GM19372 (cell line): ENCODE measurements around the gene ALDH1A2.
"Not testable (repeated sequence)": the region's sequence is repeated elsewhere in the genome, so short reads cannot be mapped to it uniquely, and the experiment has no call there.

Source experiments
- ATAC-seq: cut with Tn5 transposase; IDR thresholded peaks from one replicate; pipeline ENCODE4 v1.9.1; 2021; ENCODE audit warnings: mild to moderate bottlenecking, low read depth, moderate library complexity; ENCODE audit not compliant: unreplicated experiment

ALDH1A2 gene

DNA sequence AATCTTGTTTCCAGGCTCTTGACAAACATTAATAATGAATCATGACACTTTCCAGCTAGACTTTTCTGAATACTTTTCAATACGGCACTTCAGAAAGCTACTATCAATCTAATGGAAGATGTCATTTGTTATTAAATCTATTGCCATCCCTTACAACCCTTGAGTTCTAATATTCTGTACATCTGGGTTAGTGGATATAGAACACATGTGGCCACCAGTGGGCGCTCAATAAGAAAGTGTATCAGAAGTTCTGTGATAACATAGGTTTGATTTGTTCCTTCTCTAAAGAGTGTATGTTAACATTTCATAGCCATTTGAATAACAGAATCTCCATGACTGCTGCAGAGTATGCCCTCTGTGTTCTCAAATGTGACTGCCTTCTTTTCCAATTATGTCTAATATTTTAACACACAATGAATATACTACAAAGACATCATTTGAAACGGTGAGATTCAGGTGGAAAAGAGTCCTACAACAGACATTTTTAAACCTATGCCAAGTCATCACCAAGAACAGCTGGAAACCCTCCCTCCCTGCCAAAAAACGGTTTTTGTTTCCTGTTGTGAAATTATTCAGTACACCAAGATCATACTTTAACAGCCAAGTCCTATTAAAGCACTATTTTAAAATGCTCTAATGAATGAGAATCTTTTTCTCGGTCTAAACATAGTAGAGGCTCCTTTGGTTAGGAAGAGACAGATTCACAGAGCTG, 22.2 kb downstream of the ALDH1A2 start:
- ATAC-seq: no peak

DNA sequence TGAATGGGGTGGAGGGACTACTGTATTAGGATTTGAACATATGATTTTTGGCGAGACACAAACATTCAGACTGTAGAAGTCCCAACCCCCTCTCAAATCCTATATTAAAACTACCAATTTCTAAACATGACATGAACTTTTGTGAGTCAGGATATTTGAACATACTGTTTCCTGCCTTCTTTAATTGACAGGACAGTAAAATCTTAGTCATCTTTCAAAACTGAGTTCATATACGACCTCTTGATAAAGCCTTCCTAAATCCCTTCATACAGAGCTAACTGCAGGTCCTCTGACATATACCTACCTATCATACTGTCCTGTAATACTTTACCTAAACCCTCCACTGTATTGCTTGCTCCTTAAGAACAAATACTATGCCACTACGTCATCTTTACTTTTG, 23.5 kb downstream of the ALDH1A2 start:
- no peak for ATAC-seq

DNA sequence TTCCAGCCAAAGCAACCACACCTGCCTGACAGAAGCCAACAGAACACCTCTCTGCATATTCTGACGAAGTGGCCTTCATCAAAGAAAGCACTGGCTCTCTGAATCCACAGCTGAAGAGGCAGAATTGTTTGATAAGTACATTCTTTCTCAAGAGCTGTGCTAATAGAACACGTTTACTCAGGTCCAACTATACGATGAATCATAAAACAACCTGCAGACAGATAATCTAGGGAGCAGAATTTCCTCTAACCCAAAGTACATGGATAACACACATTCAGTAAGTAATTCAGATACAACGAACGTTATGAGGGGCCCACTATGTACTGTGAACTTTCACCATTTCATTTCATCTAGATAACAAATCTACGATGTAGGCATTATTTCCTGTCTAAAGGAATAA, 25.4 kb downstream of the ALDH1A2 start:
- ATAC-seq: no peak

DNA sequence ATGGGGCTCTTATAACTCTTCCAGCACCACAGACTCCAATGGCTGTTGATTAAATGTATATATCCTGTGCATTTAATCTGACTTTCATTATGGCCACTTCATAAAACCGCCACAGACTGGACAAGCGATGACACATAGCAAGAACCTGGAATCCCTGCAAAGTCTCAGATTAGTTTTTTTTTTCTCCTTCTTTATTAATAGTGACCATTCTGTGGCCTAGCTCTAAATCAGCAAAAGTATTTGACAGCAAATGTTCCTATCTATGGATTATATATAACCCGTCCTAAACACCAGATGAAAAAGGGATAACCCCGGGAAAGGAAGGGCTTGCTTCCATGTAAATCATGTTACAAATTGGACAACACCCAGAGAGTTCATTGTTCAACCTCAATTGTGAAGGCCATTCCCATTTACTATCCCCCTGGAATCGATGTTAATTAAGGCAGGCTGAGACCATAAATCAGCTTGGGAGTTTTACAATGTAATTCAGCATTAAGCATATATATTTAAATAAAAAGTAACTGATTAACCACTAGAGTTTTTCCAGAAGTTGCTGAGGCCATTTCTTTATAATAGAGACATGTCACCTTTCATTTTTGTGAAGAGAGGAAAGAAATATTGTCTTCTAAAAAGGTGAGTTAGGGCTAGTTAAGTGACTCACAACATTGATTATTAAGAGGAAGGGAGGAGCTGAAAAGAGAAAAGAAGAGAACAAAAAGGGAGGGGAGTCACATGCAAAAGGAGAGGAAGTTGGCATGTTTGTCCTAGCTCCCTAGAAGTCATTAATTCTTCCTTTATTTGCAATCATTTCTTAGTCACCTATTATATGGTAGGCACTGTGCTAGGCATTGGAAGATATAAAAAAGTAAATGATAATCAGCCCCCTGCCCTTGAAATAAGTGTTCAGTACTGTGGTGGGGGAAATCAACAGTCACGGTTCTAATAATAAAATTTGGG, 26.2 kb downstream of the ALDH1A2 start:
- ATAC-seq: no peak

DNA sequence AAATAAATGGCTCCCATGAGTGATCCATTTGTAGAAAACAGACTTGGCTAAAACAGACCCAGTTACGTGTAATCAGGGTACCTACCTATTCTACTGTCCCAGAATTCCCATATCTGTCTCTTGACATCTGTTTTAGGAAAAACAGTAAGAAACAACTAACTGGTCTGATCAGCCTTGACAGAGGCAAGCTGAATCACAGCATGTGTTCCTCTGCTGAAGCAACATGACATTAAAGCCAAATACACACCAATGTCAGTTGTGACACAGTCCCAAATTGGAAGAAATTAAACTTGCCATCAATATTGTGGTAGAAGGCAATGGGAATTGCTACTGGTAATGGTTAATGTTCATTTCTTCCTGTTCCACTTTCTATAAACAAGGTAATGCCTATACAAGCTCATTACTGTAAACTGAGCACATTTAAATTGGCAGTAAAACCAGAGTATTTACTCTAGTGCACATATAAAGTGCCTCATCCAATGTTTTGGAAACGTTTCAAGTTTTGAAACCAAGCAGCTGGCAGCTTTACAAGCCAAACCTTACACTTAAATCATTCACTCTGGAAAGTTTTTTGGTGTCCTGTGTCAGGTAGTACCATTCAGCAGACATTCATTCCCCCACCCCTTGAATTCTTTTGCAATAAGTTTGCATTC, 27.0 kb downstream of the ALDH1A2 start:
- no peak for ATAC-seq

DNA sequence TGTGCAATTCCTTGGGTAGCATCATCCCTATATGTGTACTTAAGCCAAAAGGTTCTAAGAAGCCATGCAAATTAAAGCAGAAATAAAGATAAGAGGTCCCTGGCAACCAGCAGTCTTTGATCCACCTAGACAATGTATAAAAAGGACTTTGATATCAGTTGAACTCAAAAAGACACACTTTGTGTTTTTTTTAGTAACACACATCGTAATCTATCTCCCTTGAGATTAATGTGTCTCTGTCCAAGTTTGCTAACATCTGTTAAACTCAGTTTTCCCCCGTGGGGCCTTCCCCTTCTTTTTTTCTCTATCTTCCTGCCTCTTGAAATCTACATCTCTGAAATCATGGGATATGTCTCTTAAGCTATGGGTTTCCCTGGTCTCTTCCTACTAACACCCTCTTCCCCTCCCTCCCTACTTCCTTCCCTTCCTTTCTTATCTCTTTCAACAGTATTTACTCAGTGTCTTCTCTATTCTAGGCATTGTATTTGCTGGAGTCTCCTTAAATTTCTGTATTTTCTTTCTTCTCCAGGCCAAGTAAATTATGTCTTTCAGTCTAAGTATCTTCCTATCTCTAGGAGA, 27.7 kb downstream of the ALDH1A2 start:
- ATAC-seq: no peak

DNA sequence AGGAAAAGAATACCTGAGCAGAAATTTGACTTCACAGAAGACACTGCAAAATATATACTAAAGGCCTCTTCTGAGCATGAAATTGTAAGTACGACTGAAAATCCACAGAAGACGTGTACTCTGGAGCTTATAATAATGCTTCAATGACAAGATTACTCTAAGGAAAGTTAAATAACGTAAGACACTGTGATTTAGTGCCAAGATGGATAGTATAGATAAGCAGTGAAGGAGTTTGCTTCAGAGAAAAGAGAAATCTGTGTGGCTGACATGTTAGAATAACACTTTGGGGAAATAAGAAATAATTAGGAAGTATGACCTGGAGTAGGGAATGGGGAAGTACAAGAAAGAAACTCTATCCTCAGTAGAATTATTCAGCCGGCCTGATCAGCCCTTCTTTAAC, 28.9 kb downstream of the ALDH1A2 start:
- ATAC-seq: no peak

DNA sequence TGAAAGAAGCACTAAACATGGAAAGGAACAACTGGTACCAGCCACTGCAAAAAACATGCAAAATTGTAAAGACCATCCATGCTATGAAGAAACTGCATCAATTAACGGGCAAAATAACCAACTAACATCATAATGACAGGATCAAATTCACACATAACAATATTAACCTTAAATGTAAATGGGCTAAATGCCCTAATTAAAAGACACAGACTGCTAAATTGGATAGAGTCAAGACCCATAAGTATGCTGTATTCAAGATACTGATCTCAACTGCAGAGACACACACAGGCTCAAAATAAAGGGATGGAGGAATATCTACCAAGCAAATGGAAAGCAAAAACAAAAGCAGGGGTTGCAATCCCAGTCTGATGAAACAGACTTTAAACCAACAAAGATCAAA, 37.1 kb downstream of the ALDH1A2 start:
- ATAC-seq: not testable (repeated sequence)

DNA sequence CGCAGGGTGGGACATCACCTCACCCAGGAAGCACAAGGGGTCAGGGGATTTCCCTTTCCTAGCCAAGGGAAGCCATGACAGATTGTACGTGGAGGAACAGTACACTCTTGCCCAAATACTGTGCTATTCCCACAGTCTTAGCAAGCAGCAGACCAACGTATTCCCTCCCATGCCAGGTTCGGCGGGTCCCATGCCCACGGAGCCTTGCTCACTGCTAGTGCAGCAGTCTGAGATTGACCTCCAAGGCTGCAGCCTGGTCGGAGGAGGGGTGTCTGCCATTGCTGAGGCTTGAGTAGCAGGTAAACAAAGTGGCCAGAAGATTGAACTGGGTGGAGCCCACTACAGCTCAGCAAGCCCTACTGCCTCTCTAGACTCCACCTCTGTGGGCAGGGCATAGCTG, 39.0 kb downstream of the ALDH1A2 start:
- no peak for ATAC-seq

DNA sequence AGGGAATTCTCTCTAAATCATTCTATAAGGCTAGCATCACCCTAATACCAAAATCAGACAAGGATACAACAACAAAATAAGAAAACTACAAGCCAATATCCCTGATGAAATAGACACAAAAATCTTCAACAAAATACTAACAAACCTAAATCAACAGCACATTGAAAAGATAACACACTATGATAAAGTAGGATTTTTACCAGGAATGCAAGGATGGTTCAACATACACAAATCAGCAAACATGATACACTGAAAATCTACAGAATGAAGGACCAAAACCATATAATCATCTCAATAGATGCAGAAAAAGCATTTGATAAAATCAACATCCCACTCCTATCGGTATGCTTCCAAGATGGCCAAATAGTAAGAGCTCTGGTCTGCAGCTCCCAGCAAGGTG, 39.5 kb downstream of the ALDH1A2 start:
- no peak for ATAC-seq

DNA sequence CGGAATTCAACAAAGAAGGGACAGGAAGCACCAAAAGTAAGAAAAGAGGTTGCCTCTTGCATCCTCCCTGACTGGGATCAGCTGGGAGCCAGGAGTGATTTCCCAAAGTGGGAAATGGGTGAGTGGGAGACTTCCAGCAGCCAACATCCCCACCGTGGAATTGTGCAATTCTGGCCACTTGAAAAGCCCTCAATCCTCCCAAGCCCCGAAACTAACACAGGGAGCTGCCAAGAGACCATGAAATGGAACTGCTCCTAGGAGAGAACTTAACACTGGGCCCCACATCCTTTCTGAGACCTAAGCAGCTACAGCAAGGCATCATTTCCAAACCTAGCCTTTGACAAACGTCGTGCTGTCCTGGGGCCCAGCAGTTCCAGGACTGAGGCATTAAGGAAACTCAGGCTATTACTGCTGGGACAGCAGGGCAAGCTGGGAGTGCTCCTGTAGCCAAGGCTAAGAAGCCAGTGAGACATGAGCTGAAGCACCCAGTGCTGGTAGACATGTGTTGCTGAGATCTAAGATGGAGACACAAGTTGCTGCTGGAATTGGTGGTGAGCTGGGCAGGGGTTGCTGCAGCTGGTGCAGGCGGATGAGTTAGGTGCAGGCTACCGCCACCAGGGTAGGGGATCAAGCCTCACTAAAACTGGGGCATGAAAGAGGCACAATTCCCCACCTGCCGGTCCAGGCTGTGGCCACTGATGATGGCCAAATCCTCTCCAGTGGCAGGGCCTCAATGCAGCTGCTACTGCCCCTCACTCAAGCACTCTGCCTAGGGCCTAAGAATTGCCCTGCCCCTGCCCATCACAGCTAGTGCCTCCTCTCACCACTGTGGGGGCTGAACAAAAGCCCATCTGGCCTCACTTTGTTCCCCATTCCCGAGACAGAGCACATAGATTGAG, 43.9 kb downstream of the ALDH1A2 start:
- no peak for ATAC-seq

DNA sequence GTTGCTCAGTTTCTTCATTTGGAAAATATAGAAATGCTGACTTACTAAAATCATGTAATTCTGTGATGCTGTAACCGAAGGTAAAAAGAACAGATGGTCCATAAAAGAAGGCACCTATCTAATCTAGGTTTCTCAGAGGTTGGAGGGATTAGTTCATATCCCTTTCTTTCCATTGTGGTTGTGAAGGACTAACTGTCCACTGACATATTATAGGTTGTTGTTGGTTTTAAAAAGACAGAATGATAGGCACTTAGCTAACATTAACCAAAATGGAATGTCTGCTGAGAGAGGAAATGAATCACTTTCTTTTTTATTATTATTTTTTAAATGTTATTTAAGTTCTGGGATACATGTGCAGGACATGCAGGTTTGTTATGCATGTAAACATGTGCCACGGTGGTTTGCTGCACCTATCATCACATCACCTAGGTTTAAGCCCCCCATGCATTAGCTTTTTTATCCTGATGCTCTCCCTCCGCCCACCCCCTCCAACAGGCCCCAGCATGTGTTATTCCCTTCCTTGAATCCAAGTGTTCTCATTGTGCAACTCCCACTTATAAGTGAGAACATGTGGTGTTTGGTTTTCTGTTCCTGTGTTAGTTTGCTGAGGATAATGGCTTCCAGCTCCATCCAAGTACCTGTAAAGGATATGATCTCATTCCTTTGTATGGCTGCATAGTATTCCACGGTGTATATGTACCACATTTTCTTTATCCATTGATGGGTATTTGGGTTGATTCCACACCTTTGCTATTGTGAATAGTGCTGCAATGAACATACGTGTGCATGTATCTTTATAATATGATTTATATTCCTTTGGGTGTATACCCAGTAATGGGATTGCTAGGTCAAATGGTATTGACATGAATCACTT, 45.8 kb downstream of the ALDH1A2 start:
- no peak for ATAC-seq

DNA sequence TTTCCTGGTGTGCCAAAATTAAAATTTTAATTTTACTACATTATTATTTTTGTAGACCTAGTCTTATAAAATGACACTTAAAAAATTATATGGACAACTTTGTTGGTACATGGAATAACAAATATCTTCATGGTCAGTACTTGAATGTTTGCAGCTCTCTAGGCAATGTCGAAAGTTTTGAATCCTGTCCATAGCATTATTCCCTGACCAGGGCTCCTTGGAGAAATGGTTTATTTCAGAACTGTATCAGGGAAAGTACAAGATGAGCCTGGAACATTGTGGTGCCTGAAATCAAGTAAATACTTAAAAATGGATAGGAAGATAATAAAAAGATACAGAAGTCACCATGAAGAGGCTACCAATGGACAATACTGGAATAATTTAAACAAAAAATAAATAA, 47.6 kb downstream of the ALDH1A2 start:
- ATAC-seq: no peak

DNA sequence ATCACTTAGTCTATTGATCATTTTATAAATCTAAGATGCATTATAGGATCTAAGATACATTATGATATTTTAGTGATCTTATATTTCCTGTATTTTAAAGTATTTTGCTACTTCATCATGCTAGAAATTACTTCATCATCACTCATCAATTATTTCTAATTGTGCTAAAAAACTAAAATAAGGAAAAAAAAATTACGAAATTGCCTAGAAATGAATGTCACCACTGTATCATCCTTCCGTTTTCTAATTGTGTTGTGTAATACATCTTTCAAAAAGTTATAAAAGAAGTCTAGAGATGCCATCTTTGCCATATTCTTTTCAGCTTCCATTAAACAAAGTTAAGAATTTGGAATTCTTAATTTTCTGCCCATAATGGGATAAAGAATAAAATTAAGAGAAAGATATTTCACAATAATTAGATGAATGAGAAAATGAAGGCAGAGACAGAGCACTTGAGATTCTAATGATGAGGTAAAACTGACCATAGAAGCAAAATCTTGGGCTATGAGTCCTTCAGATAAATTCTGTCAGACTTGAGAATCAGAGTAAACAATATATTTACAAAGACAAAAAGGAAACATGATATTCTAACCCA, 48.8 kb downstream of the ALDH1A2 start:
- no peak for ATAC-seq

DNA sequence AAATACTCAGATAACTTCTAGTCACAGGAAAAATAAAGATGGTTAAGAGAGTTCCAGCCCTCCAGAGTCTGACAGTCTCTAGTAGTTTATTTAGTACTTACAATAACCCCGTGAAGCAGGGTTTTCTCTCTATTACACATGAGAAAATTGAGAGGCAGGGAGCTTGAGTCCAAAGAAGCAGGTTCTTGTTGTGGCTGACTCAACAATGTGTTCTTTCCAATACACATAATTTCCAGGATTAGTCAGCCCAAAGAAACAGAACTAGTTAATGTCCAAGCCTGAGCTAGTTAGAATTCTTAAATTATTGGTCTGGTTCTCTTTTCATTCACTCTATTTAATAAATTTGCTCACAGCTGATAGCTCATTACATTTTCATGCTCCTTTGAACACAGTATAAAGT, 49.9 kb downstream of the ALDH1A2 start:
- ATAC-seq: no peak

DNA sequence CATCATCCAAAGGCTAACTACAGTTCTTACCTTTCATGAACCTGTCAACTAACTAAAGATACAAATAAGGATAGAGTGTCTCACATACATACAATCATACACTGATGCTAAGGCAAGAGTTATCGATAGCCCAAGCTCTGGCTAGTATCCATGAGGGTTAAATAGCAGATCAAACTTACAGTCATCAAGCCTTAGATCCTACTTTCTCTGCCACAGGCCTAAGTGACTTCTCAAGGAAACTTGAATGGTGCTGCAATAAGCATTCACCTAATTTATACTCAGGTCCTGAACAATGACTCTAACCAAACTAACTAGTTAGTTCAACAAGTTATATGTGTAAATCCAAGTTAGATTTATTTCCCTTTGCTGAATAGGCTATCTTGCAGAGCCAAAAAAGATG, 51.0 kb downstream of the ALDH1A2 start:
- no peak for ATAC-seq

DNA sequence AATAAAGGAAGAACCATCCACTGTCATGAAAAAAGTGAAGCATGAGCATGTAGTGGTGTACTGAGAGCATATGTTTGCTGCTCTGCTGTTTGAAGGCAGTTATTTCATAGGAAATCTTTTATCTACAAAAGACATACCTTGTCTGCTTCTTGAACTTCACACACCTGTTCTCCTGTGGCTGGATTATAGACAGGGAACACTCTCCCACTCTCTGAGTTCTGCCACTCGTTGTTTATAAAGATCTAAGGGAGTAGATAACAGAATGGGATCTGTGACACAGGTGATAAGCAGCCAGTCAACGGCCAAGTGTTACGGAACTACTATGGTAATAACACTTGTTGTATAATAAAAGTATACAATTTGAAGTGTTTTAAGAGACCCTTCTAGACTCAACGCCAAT, 51.5 kb downstream of the ALDH1A2 start:
- ATAC-seq: no peak

DNA sequence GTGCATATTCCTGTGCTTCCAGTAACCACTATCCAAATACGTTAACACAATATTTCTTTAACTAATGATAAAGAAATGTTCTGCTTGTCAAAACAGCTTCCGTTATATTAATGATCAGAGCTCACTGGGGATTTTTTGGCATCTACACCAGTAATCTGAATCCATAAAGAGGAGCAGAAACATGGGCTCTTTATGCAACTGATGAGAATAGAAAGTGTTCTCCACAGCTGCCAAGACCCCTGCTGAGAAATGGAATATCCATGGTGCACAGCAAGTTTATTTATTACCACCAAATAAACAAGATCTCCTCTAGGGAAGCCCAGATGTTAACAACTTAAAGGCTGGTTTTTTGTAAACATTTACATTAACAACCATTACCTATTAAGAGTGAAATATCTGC, 54.5 kb downstream of the ALDH1A2 start:
- ATAC-seq: no peak

DNA sequence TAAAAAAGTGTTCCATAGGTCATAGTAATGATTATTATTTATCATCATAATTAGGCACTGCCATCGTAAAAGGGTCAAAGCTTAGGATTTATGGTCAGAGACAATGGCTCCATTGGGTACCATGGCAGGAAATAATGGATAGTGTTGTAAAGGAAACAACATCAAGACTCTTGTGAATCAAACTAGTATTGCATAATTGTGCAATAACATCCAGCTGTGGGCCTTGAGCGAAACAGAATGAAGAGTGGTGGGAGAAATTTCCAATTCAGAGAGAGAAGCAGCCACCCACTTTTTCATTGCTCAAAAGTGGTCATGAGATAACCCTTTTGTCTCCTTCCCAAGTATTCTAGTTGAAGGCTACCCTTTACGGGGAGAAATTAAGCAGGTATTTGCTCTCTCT, 61.7 kb downstream of the ALDH1A2 start:
- no peak for ATAC-seq
